GM23248 (cell line): ENCODE data around the gene PIGP. TPM values are rescaled to one million over a fixed set of nuclear protein-coding genes. Genes with fewer than 3 reads are reported as not detected.

Source experiments
- DNase-seq: peaks from one replicate; pipeline ENCODE4 v3.0.0-alpha.2; 2015
- H2AFZ ChIP-seq: fragments of 200-600 bp; sonication (generic); 2 replicates; pipeline ENCODE4 v1.6.1; 2016; ENCODE audit warnings: antibody characterized with exemption
- H3F3A ChIP-seq: fragments of 200-600 bp; sonication (generic); 2 replicates; pipeline ENCODE4 v1.6.1; 2016; ENCODE audit warnings: mild to moderate bottlenecking, antibody characterized with exemption, mixed run types; ENCODE audit not compliant: insufficient read depth
- H3K27ac ChIP-seq: fragments of 200-600 bp; sonication (generic); 2 replicates; pipeline ENCODE4 v1.5.1; 2016; ENCODE audit warnings: mild to moderate bottlenecking
- H3K27me3 ChIP-seq: fragments of 200-600 bp; sonication (generic); replicated peaks from 2 replicates; pipeline ENCODE4 v1.6.1; 2016; ENCODE audit warnings: mild to moderate bottlenecking; ENCODE audit not compliant: insufficient read depth
- H3K36me3 ChIP-seq: fragments of 200-600 bp; sonication (generic); 2 replicates; pipeline ENCODE4 v1.6.1; 2016; ENCODE audit warnings: low read depth, mild to moderate bottlenecking
- H3K4me1 ChIP-seq: fragments of 200-600 bp; sonication (generic); 2 replicates; pipeline ENCODE4 v1.6.1; 2016; ENCODE audit warnings: mild to moderate bottlenecking; ENCODE audit not compliant: insufficient read depth
- H3K4me2 ChIP-seq: fragments of 200-600 bp; sonication (generic); one replicate; pipeline ENCODE4 v1.6.1; 2016; ENCODE audit warnings: mild to moderate bottlenecking; ENCODE audit not compliant: unreplicated experiment
- H3K4me3 ChIP-seq: fragments of 200-600 bp; sonication (generic); 2 replicates; pipeline ENCODE4 v1.5.1; 2016; ENCODE audit warnings: mild to moderate bottlenecking
- H3K79me2 ChIP-seq: fragments of 200-600 bp; sonication (generic); 2 replicates; pipeline ENCODE4 v1.6.1; 2016; ENCODE audit warnings: mild to moderate bottlenecking; ENCODE audit not compliant: insufficient read depth
- H3K9ac ChIP-seq: fragments of 200-600 bp; sonication (generic); 2 replicates; pipeline ENCODE4 v1.6.1; 2016; ENCODE audit warnings: mild to moderate bottlenecking
- H3K9me2 ChIP-seq: fragments of 200-600 bp; sonication (generic); 2 replicates; pipeline ENCODE4 v1.6.1; 2016; ENCODE audit warnings: mixed run types, mild to moderate bottlenecking, moderate library complexity; ENCODE audit not compliant: insufficient read depth
- H3K9me3 ChIP-seq: fragments of 200-600 bp; sonication (generic); one replicate; pipeline ENCODE4 v1.6.1; 2017; ENCODE audit warnings: low read depth
- H4K20me1 ChIP-seq: fragments of 200-600 bp; sonication (generic); 2 replicates; pipeline ENCODE4 v1.6.0; 2016; ENCODE audit not compliant: insufficient read depth
- EZH2 ChIP-seq: fragments of 200-600 bp; sonication (generic); IDR thresholded peaks from 2 replicates; pipeline ENCODE4 v1.6.1; 2018; ENCODE audit warnings: antibody characterized with exemption, mild to moderate bottlenecking; ENCODE audit not compliant: insufficient read depth, poor library complexity, severe bottlenecking
- EZH2phosphoT487 ChIP-seq: fragments of 200-600 bp; sonication (generic); IDR thresholded peaks from 2 replicates; pipeline ENCODE4 v1.6.1; 2018; ENCODE audit warnings: antibody characterized with exemption, moderate library complexity, mild to moderate bottlenecking, low read depth; ENCODE audit not compliant: insufficient read depth
- WGBS, 2 experiments: methylation state at CpG; one replicate each; pipeline ENCODE4 v1.1.6; 2015 to 2017; ENCODE audit warnings: low lambda C conversion rate in 2 of 2, low coverage in 1 of 2; ENCODE audit errors: missing lambda C conversion rate in 2 of 2; 5-methylcytosine and 5-hydroxymethylcytosine counted together
- in situ Hi-C: fragments of 300-500 bp; cut with MboI; formaldehyde crosslinking; loops from 2 replicates; pipeline ENCODE4 v1.15.0; 2020
- polyA plus RNA-seq: library from polyadenylated mRNA; unstranded; fragments of >200 nt; fragmentation: Nextera tagmentation; extraction: Ambion mirVana; gene quantifications from 2 replicates; pipeline ENCODE4 v1.2.1, GENCODE V29; 2016
- total RNA-seq: library from RNA; depleted of rRNA; stranded (reverse); fragments of >200 nt; shearing (Covaris generic); gene quantifications from 2 replicates; pipeline ENCODE4 v1.2.3, GENCODE V29; 2014

Gene PIGP
- total and polyA plus RNA-seq, 2 experiments from 2014 or later = 15.1 to 66.9 TPM

- H3K9me3 ChIP-seq = no peaks in the 10 kb centered on the region
- H3K4me3 ChIP-seq = peak overlapping the region; percentile 95
- peaks cover 24% of the 10 kb centered on the region for H3K4me1 ChIP-seq
- peak overlapping the region; percentile 82 for H3K4me2 ChIP-seq
- no peaks in the 10 kb centered on the region for H3K9me2 ChIP-seq
- peak; percentile 38 for DNase-seq
- peak overlapping the region; percentile 99 for H3K9ac ChIP-seq
- peaks cover 9% of the 10 kb centered on the region; the same call in 1 of the 2 replicates for H4K20me1 ChIP-seq
- in situ Hi-C loops = no loop called here
- TF ChIP-seq EZH2 = no peak
- no peak for TF ChIP-seq EZH2phosphoT487
- no peaks in the 10 kb centered on the region for H3K27me3 ChIP-seq
- H3K36me3 ChIP-seq = peaks cover 3% of the 10 kb centered on the region; the same call in 1 of the 2 replicates
- H2AFZ ChIP-seq = peak overlapping the region; percentile 77
- peak overlapping the region; percentile 97 for H3K27ac ChIP-seq
- H3K79me2 ChIP-seq = peaks cover 87% of the 10 kb centered on the region
- peaks cover 19% of the 10 kb centered on the region; the same call in 1 of the 2 replicates for H3F3A ChIP-seq
- WGBS, 2 experiments = 9 to 10% methylated on average over 9 of the region's 9 CpGs
Measured at GRCh38 chr21:37074546-37074945, 1.7 kb upstream of the PIGP start.

- Histone ChIP-seq H2AFZ (peak overlapping the region; percentile 77), H3K36me3 (peaks cover 6% of the 10 kb centered on the region; the same call in 1 of the 2 replicates), H3K9ac (peak overlapping the region; percentile 99), H3K4me2 (peak overlapping the region; percentile 82), H4K20me1 (peaks cover 7% of the 10 kb centered on the region; the same call in 1 of the 2 replicates), H3K27me3 (no peaks in the 10 kb centered on the region), H3K9me3 (no peaks in the 10 kb centered on the region), H3K4me1 (peaks cover 24% of the 10 kb centered on the region), H3K4me3 (peak overlapping the region; percentile 95), H3K27ac (peak overlapping the region; percentile 97), H3K79me2 (peaks cover 83% of the 10 kb centered on the region), H3F3A (peaks cover 19% of the 10 kb centered on the region; the same call in 1 of the 2 replicates), H3K9me2 (no peaks in the 10 kb centered on the region)
- 0 to 1% methylated on average over 13 of the region's 13 CpGs for WGBS, 2 experiments
- peak; percentile 62 for DNase-seq
- in situ Hi-C loops = no loop called here
- TF ChIP-seq EZH2 = no peak
- TF ChIP-seq EZH2phosphoT487 = no peak
Measured at GRCh38 chr21:37074197-37074510, 1.3 kb upstream of the PIGP start.

DNA sequence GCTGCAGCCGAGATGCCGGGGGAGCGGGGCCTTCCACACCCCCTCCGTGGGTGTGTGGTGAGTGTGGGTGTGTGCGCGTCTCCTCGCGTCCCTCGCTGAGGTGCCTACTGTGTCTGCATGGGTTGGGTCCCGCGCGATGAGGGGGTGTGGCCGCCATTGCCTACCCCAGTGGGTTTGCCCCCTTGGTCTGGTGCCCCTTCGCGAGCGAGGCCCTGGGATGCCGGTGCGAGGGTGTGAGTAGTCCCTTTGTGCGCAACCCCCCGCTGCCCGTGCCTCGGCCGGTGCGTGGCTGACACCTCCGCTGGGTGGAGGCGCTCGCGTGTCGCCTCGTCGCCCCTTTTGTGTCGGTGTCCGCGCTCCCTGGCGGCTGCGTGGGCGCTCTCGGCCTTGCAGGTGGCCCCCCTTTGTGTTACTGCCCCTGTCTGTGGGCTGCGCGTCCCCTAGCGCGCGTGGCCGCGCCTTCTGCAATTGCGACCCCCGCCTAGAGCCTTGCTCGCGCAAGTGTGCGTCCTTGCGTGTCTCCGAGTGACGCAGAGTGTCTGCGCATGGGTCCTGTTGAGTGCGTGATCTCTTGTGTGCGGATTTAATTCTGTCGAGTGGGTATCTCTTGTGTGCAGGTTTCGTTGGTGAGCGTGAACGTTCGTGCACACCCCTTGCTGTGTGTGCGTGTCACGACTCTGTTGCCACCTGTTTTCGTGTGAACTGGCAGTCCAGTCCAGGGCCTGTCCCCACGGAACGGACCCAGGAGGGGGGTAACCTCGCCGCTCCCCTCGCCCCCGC lies 736 bp upstream of the PIGP start:
- H3K9me2 ChIP-seq = no peaks in the 10 kb centered on the region
- peak overlapping the region; percentile 95 for H3K4me3 ChIP-seq
- peaks cover 24% of the 10 kb centered on the region for H3K4me1 ChIP-seq
- WGBS, 2 experiments = 0 to 1% methylated on average over 43 to 64 of the region's 70 CpGs
- peaks cover 6% of the 10 kb centered on the region; the same call in 1 of the 2 replicates for H4K20me1 ChIP-seq
- H3K9ac ChIP-seq = peak overlapping the region; percentile 99
- TF ChIP-seq EZH2 (no peak), EZH2phosphoT487 (no peak)
- H3F3A ChIP-seq = peaks cover 13% of the 10 kb centered on the region; the same call in 1 of the 2 replicates
- no peaks in the 10 kb centered on the region for H3K27me3 ChIP-seq
- H3K27ac ChIP-seq = peak overlapping the region; percentile 97
- peak; percentile 75 for DNase-seq
- peak overlapping the region; percentile 82 for H3K4me2 ChIP-seq
- in situ Hi-C loops = no loop called here
- H3K79me2 ChIP-seq = peaks cover 77% of the 10 kb centered on the region
- H3K36me3 ChIP-seq = peaks cover 11% of the 10 kb centered on the region
- no peaks in the 10 kb centered on the region for H3K9me3 ChIP-seq
- peak overlapping the region; percentile 77 for H2AFZ ChIP-seq

- Histone ChIP-seq H3K4me1 (peaks cover 24% of the 10 kb centered on the region), H3K79me2 (peaks cover 65% of the 10 kb centered on the region), H3K4me2 (peak overlapping the region; percentile 99), H3K9me3 (no peaks in the 10 kb centered on the region), H3K9me2 (no peaks in the 10 kb centered on the region), H2AFZ (peak overlapping the region; percentile 83), H4K20me1 (peaks cover 1% of the 10 kb centered on the region; the same call in 1 of the 2 replicates), H3K27ac (peak overlapping the region; percentile 97), H3K9ac (peak overlapping the region; percentile 99), H3K4me3 (peak overlapping the region; percentile 95), H3F3A (peaks cover 13% of the 10 kb centered on the region; the same call in 1 of the 2 replicates), H3K27me3 (no peaks in the 10 kb centered on the region), H3K36me3 (peaks cover 16% of the 10 kb centered on the region)
- in situ Hi-C loops = no loop called here
- TF ChIP-seq EZH2 (no peak), EZH2phosphoT487 (no peak)
- WGBS, 2 experiments = 2 to 3% methylated on average over 30 to 52 of the region's 54 CpGs
- DNase-seq = peak; percentile 89
Measured at GRCh38 chr21:37072274-37072987, 440 bp downstream of the PIGP start.
